PC-3 (cell line): ENCODE data around the gene PHYKPL.
"Not testable (repeated sequence)": the region's sequence is repeated elsewhere in the genome, so short reads cannot be mapped to it uniquely, and the experiment has no call there.

Experiments
- CTCF ChIP-seq: fragments of 300-600 bp; sonication (generic); conservative IDR thresholded peaks from 2 replicates; pipeline ENCODE4 v1.5.1; 2017; ENCODE audit warnings: antibody characterized with exemption, low read depth, mild to moderate bottlenecking, low read length
- EZH2 ChIP-seq: fragments of 300-600 bp; sonication (generic); IDR thresholded peaks from one replicate; pipeline ENCODE4 v1.6.1; 2017; ENCODE audit warnings: antibody characterized with exemption, mild to moderate bottlenecking, low read length; ENCODE audit not compliant: unreplicated experiment

GRCh38 chr5:178239626-178240301 is 7.2 kb upstream of the PHYKPL start:
- not testable (repeated sequence) for TF ChIP-seq CTCF, EZH2
